HG03469 (cell line): ENCODE measurements around the gene PDE4D.
A peak's percentile ranks its signal among the peaks of the same experiment; 100 is the strongest.

Experiments
- ATAC-seq: cut with Tn5 transposase; IDR thresholded peaks from one replicate; pipeline ENCODE4 v1.9.1; 2021; ENCODE audit warnings: mild to moderate bottlenecking, moderate library complexity, moderate number of reproducible peaks; ENCODE audit not compliant: unreplicated experiment

Gene PDE4D

GRCh38 chr5:59173578-59173977 is 719.9 kb downstream of the PDE4D start:
- no peak for ATAC-seq

- no peak for ATAC-seq
These were observed 722.4 kb downstream of the PDE4D start for GRCh38 chr5:59171131-59171530.

GRCh38 chr5:59169768-59170150 is 723.8 kb downstream of the PDE4D start:
- ATAC-seq: no peak

DNA sequence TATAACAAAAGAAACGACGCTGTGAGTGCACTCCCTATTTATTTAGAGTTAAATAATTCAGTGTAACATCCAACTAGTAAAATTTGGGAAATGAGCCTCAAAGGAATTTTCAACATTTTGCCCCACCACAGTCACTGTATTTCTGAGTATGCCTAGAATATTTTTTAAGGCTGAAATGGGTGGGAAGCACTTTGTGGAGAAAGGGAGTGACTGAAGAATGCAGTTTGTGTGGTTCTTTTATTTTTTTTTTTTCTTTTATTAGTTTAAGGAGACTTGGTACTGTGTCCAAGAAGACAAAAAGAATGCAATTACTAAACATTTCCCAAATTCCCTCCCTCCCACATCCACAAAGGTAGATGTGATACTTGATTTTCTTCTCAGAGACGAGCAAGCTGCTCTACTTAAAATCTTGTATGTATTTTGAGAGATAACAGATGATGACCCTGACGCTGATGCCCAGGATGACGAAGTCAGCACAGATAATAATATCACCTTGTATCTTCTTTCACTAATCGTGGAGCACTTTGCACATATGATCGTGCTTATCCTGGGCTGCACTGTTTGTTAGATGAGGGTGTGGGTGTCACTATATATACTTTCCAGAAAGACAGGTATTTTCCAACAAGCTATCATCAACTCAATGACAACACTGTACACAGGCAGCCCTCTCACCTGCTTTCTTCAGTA is 724.3 kb downstream of the PDE4D start:
- ATAC-seq: no peak

GRCh38 chr5:59168067-59168466 is 725.5 kb downstream of the PDE4D start:
- no peak for ATAC-seq

DNA sequence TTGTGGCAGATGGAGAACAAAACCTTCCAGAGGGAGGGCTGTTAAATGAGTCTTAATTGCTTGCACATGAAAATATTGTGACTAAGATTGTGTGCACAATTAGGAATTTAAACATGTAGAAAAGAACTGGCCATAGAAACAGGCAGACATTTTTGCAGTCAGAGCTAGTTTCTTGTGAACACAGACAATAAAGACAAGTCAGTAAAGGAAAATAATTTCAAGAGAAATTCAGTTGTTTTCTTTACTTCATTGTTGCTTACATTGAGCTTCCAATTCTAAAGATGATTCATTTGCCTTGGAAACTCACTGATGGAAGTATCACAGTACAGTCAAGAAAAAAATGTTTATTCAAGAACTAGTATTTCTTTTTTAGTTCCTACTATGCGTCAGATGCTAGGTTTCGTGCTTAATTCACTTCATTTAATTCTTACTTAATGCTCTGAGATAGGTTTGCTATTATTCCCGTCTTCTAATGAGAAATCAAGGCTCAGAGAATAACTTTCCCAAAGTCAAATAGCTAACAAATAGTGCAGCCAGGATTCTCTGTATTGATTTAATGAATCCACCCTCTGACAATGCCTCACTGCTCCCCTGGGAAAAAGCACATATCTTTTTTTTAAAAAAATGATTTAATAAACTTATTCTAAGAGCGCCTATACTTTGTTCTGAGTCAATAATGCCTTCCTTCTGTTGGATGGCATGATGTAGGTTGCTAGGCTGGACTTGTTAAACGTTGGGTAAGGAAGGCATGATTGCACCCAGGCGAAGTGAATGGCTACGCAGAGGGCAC is 729.3 kb downstream of the PDE4D start:
- no peak for ATAC-seq

- ATAC-seq: no peak
These were observed 732.1 kb downstream of the PDE4D start for GRCh38 chr5:59161221-59162105.

DNA sequence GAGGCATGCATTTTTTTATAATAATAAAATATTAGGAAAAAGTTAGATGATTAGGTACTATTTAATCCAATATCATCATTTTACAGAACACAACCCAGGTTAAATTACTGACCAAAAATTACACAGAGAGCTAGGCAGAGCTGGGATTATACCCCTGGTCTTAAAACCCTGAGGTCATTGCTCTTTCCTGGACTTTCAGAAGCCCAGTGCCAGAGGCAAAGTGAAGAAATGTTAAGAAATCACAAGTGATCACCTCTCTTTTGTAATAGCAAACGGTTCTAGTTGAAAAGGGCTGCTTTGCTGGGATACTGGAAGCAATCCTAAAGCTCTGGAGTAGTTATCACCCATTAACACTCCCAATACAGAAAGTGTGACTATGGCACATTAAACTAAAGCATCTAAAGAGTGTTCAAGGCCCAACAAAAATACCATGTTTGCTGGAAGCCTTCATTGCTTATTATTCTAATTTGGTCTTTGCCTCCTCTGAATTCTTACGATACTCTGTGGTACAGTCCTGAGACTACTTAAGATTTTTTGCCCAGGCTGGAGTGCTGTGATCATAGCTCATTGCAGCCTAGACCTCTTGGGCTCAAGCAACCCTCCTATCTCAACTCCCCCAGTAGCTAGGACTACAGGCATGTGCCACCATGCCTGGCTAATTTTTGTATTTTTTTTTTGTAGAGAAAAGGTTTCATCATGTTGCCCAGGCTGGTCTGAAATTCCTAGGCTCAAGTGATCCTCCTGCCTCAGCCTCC is 734.7 kb downstream of the PDE4D start:
- no peak for ATAC-seq

GRCh38 chr5:59158165-59158564 is 735.4 kb downstream of the PDE4D start:
- ATAC-seq: no peak

DNA sequence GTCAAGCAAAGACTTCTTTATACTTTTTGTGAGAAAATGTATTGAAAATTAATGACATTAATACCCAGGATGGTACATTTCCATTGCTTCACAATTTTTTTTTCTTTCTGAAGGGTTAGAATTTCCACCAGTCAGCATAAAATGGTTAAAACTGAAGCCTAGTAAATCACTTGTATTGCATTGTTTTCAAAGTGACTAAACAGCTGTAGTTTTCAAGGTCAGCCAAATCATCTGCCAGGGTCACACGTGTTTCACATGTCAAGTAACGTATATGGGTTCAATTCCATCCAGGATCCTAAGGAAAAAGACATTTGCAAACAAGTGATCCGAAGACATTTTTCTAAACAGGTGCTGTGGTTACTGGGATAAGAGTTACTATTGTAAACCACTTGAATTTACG is 736.5 kb downstream of the PDE4D start:
- no peak for ATAC-seq

DNA sequence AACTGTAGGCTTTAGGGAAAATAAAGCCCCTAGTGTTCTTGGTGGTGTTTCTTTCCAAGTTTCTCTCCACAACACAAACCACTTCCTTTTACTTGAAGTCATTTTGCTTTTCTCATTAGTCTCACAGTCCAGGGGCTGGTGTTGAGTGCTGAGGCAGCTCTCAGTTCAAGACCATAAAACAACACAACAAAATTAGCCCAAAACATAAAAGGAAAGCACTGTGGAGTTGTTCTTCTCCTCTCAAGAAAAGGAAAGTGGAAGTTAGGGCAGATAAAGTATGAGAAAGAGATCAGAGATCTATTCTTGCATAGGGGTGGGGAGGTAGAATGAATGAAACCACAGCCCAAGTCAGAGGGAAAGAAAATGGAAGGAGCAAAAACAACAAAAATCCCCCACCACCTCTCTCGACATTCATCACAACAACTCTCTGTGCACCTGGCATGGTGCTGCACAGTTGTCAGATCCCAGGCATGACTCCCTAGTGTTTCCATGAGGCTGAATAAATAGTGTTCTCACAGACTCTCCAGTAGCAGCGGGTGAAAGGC is 740.8 kb downstream of the PDE4D start:
- no peak for ATAC-seq

DNA sequence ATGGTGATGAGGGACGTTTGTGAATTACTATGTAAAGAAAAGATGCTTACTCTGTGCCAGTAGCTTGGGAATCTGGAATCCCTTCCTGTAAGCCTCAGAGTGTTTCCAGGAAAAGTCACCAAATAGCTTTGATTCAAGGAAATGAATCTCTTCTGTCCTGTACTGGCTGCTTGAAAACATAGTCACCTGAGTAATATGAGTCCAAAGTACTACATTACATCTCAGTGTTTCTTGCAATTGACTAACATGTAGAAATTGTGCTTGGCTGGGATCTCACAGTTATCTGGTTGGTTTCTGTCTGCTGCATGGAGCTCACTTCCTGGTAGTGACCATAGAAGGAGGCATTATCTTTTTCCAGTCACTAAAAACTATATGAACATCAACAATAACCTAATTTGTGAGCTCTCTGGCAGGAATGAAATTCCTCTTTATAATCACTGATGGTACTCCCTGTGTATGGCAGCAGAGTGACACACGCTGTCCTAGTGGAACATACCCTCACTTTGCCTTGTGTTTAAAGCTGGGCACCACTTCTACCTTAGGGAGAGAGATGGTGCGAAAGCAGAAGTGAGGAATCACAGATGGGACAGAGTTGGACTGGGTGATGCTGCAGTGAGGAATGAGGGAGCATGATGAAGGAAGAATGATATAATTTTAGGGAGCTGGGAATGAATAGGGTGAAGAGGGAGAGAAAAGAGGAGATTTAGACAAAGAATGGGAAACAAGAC is 742.2 kb downstream of the PDE4D start:
- no peak for ATAC-seq

- no peak for ATAC-seq
These were observed 743.7 kb downstream of the PDE4D start for GRCh38 chr5:59149827-59150226.

GRCh38 chr5:59149271-59149670 is 744.3 kb downstream of the PDE4D start:
- no peak for ATAC-seq

DNA sequence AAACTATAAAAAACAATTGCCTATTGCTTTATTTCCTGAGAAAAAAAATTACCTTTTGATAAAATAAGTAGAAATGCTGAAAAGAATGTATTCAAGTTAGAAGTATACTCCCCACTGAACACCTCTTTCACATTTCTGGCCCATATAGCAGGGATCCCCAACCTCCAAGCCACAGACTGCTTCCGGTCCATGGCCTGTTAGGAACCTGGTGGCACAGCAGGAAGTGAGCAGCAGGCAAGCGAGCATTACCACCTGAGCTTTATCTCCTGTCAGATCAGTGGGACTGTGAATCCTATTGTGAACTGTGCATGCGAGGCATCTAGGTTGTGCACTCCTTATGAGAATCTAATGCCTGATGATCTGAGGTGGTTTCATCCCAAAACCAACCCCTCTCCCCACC is 746.8 kb downstream of the PDE4D start:
- no peak for ATAC-seq

DNA sequence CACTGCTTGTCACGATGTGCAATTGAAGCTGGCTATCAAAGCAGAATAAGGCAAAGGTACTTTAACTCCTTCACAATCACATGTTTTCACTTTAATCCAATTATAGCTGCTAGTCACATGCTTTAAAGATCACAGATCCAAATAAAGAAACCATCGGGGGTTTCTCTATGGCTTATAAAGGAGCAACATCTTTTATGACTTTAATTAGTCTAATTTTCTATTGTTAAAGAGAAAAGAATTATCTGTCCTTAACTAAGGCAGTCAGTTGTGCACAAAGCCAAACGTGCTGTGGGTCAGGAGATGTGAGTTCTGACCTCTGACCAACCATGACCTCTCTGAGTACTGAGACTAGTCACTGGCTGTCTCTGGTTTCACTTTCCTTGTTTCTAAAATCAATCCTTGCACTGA is 749.6 kb downstream of the PDE4D start:
- ATAC-seq: peak; percentile 97

DNA sequence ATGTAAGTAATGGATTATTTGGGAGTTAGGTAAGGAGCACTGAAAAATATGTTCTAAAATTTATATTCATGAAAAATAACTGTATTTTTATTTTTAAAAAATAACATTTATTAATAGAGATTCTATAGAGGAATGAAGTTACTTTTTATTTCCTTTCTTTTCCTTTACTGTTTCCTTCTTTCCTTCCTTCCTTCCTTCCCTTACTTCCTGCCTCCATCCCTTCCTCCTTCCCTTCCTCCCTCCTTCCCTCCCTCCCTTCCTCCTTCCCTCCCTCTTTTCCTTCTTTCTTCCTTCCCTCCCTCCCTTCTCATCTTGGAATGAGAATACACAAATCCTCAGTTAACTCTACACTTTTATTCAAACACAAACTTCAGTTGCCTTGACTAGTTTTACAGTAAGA is 750.6 kb downstream of the PDE4D start:
- ATAC-seq: no peak

DNA sequence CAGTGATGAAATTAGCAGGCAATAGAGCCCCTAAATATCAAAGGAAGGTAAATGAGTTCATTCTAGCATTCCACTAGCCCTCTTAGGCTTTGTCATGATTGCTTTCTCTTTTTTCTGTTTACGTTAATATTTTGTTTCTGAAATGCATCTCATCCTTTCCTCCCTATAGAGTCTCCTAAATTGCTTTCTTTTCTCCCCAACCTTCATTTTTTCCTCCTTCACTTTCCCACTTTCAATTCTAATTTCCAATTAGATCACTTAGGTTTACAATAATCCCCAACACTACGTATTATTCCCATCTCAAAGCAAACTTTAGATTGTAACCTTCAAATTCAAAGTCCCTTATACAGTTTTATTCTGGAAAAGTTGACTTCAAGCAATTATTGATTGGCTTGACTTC is 751.4 kb downstream of the PDE4D start:
- ATAC-seq: no peak

DNA sequence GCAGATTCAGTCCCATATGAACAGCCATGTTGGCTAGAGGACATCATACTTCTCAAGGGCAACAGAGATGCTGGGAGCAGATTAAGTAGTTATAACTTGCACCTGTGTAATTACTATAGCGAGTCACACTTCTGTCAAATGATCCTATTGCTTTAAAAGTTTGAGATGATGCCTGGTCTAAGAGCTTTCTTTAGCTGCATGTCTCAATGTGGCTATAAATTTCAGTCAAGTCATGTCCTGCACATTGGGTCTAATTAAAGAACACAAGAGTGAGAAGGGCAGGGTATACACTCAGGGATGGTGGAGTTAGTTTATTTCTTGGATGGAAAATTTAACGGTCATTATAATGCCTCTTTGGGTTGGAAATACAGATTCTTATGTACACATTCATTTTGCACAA is 753.4 kb downstream of the PDE4D start:
- ATAC-seq: no peak

DNA sequence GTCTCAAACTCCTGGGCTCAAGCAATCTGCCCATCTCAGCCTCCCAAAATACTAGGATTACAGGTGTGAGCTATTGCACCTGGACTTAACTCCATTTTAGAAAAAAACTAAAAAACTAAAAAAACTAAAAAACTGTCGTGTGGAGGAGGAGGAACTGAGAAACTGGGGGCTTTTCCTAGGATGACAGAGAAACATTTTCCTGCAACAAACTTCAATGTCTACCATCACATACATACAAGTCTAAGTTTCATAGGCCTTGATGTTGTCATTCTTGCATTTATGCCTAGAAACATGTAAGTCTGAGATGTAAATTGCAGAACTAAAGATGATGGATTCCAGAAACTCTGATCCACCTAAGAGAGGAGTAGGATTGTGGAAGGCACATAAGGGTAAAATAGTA is 753.8 kb downstream of the PDE4D start:
- ATAC-seq: no peak
